CD4-positive, alpha-beta T cell (primary cell): ENCODE results near the gene OTULIN. TPM values are rescaled to one million over a fixed set of nuclear protein-coding genes. Genes with fewer than 3 reads are reported as not detected.

Source experiments
- ATAC-seq: fragments of 200-7000 bp; cut with Tn5 transposase; one replicate; pipeline ENCODE4 v1.10.0; 2022; ENCODE audit warnings: mild to moderate bottlenecking; ENCODE audit not compliant: poor library complexity
- CTCF ChIA-PET: fragments of 350-600 bp; sonication (Branson Sonifier 250); formaldehyde crosslinking; loops from one replicate; lab custom pipeline; 2021; ENCODE audit warnings: antibody characterized with exemption, inconsistent platforms; lab: Charles Lee
- POLR2A ChIA-PET: fragments of 350-600 bp; sonication (Branson Sonifier 250); formaldehyde crosslinking; loops from one replicate; lab custom pipeline; 2021; ENCODE audit warnings: antibody characterized with exemption, inconsistent platforms; lab: Charles Lee
- DNase-seq, 14 experiments: peaks; one replicate each; pipeline ENCODE4 v3.0.0-alpha.2; 2013 to 2020; ENCODE audit warnings: mixed read lengths in 2 of 14
- H3K27ac ChIP-seq, 2 donors: one replicate each; pipeline versions ENCODE4 v1.5.1 to v1.7.0; 2013; ENCODE audit warnings: low read length in 2 of 2, low read depth in 1 of 2, mild to moderate bottlenecking in 1 of 2
- H3K27me3 ChIP-seq, 2 experiments: 1 replicate in 1 of 2; 2 replicates in 1 of 2; pipeline versions ENCODE4 v1.6.1 to v1.7.0; 2013; ENCODE audit warnings: low read length in 2 of 2, control low read depth in 1 of 2, mild to moderate bottlenecking in 1 of 2, moderate library complexity in 1 of 2; ENCODE audit not compliant: insufficient read depth in 2 of 2, control insufficient read depth in 1 of 2
- H3K36me3 ChIP-seq: one replicate; pipeline ENCODE4 v1.6.1; 2013; ENCODE audit warnings: low read length, control low read depth; ENCODE audit not compliant: insufficient read depth
- H3K4me1 ChIP-seq: one replicate; pipeline ENCODE4 v1.6.1; 2013; ENCODE audit warnings: low read length, control low read depth; ENCODE audit not compliant: insufficient read depth
- H3K4me3 ChIP-seq: one replicate; pipeline ENCODE4 v1.5.1; 2013; ENCODE audit warnings: mild to moderate bottlenecking, low read length, moderate library complexity
- H3K9me3 ChIP-seq, 2 experiments: 1 replicate in 1 of 2; 2 replicates in 1 of 2; pipeline versions ENCODE4 v1.6.1 to v1.7.0; 2013; ENCODE audit warnings: low read length in 2 of 2, mild to moderate bottlenecking in 2 of 2, control low read depth in 1 of 2, moderate library complexity in 1 of 2; ENCODE audit not compliant: control insufficient read depth in 1 of 2, insufficient read depth in 1 of 2
- H3K27ac Mint-ChIP-seq: one replicate; pipeline ENCODE4 v1.8.0; 2020; ENCODE audit warnings: mixed read lengths
- H3K27me3 Mint-ChIP-seq: one replicate; pipeline ENCODE4 v1.8.0; 2021; ENCODE audit warnings: mixed read lengths
- H3K36me3 Mint-ChIP-seq: one replicate; pipeline ENCODE4 v1.8.0; 2021; ENCODE audit warnings: low read depth, mixed read lengths
- H3K4me1 Mint-ChIP-seq: one replicate; pipeline ENCODE4 v1.8.0; 2021; ENCODE audit warnings: low read depth, mixed read lengths
- H3K4me3 Mint-ChIP-seq: one replicate; pipeline ENCODE4 v1.8.0; 2020; ENCODE audit warnings: mild to moderate bottlenecking, mixed read lengths
- H3K9me3 Mint-ChIP-seq: one replicate; pipeline ENCODE4 v1.8.0; 2020; ENCODE audit warnings: mixed read lengths
- CTCF ChIP-seq: fragments of 200-600 bp; IDR thresholded peaks from one replicate; pipeline ENCODE4 v1.8.0; 2022; ENCODE audit warnings: antibody characterized with exemption, mild to moderate bottlenecking
- intact Hi-C, 2 experiments: fragments of 100-400 bp; cut with DNase I in 1 of 2; cut with micrococcal nuclease in 1 of 2; formaldehyde crosslinking; loops; one replicate each; pipeline versions ENCODE4 v1.15.1 to v1.9.0; 2023 to 2025; cut with DNase I, micrococcal nuclease
- total RNA-seq, 174 experiments: library from RNA in 2 of 174; stranded (reverse) in 2 of 174; gene quantifications; one replicate each; pipeline ENCODE4 v1.2.3 and lab custom pipeline; 2021 to 2026

Gene OTULIN
- total RNA-seq, 2 experiments from 2014 or later = 69.4 to 77.0 TPM

GRCh38 chr5:14727928-14728458 is 63.5 kb downstream of the OTULIN start:
- intact Hi-C loops = loop anchor here (1.0 to 5.0 kb wide), 8 partner anchors 41 to 286 kb away; no protein-coding TSS in a partner anchor
- Mint-ChIP-seq H3K27me3 (no peaks in the 10 kb centered on the region), H3K4me3 (no peak overlapping the region), H3K4me1 (peaks cover 6% of the 10 kb centered on the region), H3K27ac (no peak overlapping the region), H3K36me3 (peaks cover 58% of the 10 kb centered on the region), H3K9me3 (no peaks in the 10 kb centered on the region)
- TF ChIP-seq CTCF = no peak
- no peaks in the 10 kb centered on the region for H3K9me3 ChIP-seq
- no peak for DNase-seq
- no peaks in the 10 kb centered on the region for H3K27me3 ChIP-seq
- no peak overlapping the region for H3K27ac ChIP-seq
- peaks cover 4% of the 10 kb centered on the region for H3K4me1 ChIP-seq
- ChIA-PET POLR2A (interaction anchor here (1.4 kb wide), 1 partner anchor 275 kb away, joined by 3 read pairs; no protein-coding TSS in a partner anchor), CTCF (interaction anchor here (0.7 to 3.7 kb wide), 12 partner anchors 19 to 284 kb away, joined by 3 to 22 read pairs (median 4); partner anchors contain the start of gene ANKH)
- H3K4me3 ChIP-seq = no peak overlapping the region
- no peak for ATAC-seq
- H3K36me3 ChIP-seq = peaks cover 27% of the 10 kb centered on the region

GRCh38 chr5:14728459-14728938 is 64.0 kb downstream of the OTULIN start:
- H3K36me3 Mint-ChIP-seq = peaks cover 60% of the 10 kb centered on the region
- POLR2A ChIA-PET = interaction anchor here (1.4 kb wide), 1 partner anchor 275 kb away, joined by 3 read pairs; no protein-coding TSS in a partner anchor

More at GRCh38 chr5:14728459-14728938, 64.0 kb downstream of the OTULIN start:
- Histone ChIP-seq H3K9me3 (no peaks in the 10 kb centered on the region), H3K27me3 (no peaks in the 10 kb centered on the region), H3K36me3 (peaks cover 29% of the 10 kb centered on the region), H3K27ac (no peak overlapping the region), H3K4me1 (peaks cover 4% of the 10 kb centered on the region), H3K4me3 (no peak overlapping the region)
- Mint-ChIP-seq H3K9me3 (no peaks in the 10 kb centered on the region), H3K4me1 (peaks cover 5% of the 10 kb centered on the region), H3K27me3 (no peaks in the 10 kb centered on the region), H3K4me3 (no peak overlapping the region), H3K27ac (no peak overlapping the region)
- ATAC-seq (no peak), DNase-seq (no peak)
- CTCF ChIA-PET = interaction anchor here (1.5 to 3.7 kb wide), 5 partner anchors 22 to 284 kb away, joined by 4 to 22 read pairs (median 12); partner anchors contain the start of gene ANKH
- no peak for TF ChIP-seq CTCF
- intact Hi-C loops = loop anchor here in 1 of 2 experiments (1.0 to 5.0 kb wide), 4 partner anchors 41 to 219 kb away; no protein-coding TSS in a partner anchor
